DOHH2 (cell line): ENCODE measurements around the gene NR1I3.
A peak's percentile ranks its signal among the peaks of the same experiment; 100 is the strongest.

ENCODE experiments used
- H3F3A ChIP-seq: fragments of 200-600 bp; sonication (generic), shearing (Covaris generic); 2 replicates; pipeline ENCODE4 v1.6.0; 2016; ENCODE audit warnings: antibody characterized with exemption, mild to moderate bottlenecking; ENCODE audit not compliant: control insufficient read depth, insufficient read depth
- H3K27ac ChIP-seq: fragments of 200-600 bp; sonication (generic); 2 replicates; pipeline ENCODE4 v1.5.1; 2014; ENCODE audit warnings: low read depth, mild to moderate bottlenecking, low read length, moderate library complexity
- H3K27me3 ChIP-seq: fragments of 200-600 bp; sonication (generic); 2 replicates; pipeline ENCODE4 v1.6.1; 2014; ENCODE audit warnings: mild to moderate bottlenecking, low read length, mixed read lengths; ENCODE audit not compliant: control insufficient read depth
- H3K36me3 ChIP-seq: fragments of 200-600 bp; sonication (generic); 2 replicates; pipeline ENCODE4 v1.6.1; 2014; ENCODE audit warnings: mild to moderate bottlenecking, low read length, moderate library complexity, mixed read lengths; ENCODE audit not compliant: control insufficient read depth
- H3K4me1 ChIP-seq: fragments of 200-600 bp; sonication (generic); 2 replicates; pipeline ENCODE4 v1.6.1; 2014; ENCODE audit warnings: mild to moderate bottlenecking, low read length, mixed read lengths; ENCODE audit not compliant: control insufficient read depth
- H3K4me2 ChIP-seq: fragments of 200-600 bp; sonication (generic); 2 replicates; pipeline ENCODE4 v1.6.0; 2014; ENCODE audit warnings: mild to moderate bottlenecking, low read length, moderate library complexity
- H3K4me3 ChIP-seq: fragments of 200-600 bp; sonication (generic); 2 replicates; pipeline ENCODE4 v1.5.1; 2014; ENCODE audit warnings: mild to moderate bottlenecking, low read length, mixed read lengths
- H3K79me2 ChIP-seq: fragments of 200-600 bp; sonication (generic); 2 replicates; pipeline ENCODE4 v1.6.1; 2014; ENCODE audit warnings: mild to moderate bottlenecking, low read length, mixed read lengths; ENCODE audit not compliant: control insufficient read depth
- H3K9me2 ChIP-seq: fragments of 200-600 bp; sonication (generic); replicated peaks from 2 replicates; pipeline ENCODE4 v1.6.1; 2014; ENCODE audit warnings: mild to moderate bottlenecking, low read length, mixed read lengths; ENCODE audit not compliant: control insufficient read depth
- H3K9me3 ChIP-seq: fragments of 200-600 bp; sonication (generic); 2 replicates; pipeline ENCODE4 v1.6.1; 2014; ENCODE audit warnings: antibody characterized with exemption, low read length, mixed read lengths; ENCODE audit not compliant: control insufficient read depth, insufficient read depth
- H4K20me1 ChIP-seq: fragments of 200-600 bp; sonication (generic); 2 replicates; pipeline ENCODE4 v1.6.0; 2014; ENCODE audit warnings: low read depth, mild to moderate bottlenecking, antibody characterized with exemption, low read length, moderate library complexity; ENCODE audit not compliant: control insufficient read depth, insufficient read depth
- CTCF ChIP-seq: fragments of 200-600 bp; sonication (generic); IDR thresholded peaks from one replicate; pipeline ENCODE4 v1.5.1; 2014; ENCODE audit warnings: antibody characterized with exemption, mild to moderate bottlenecking, low read depth, low read length; ENCODE audit not compliant: poor library complexity, severe bottlenecking
- EZH2phosphoT487 ChIP-seq: fragments of 200-600 bp; sonication (generic); IDR thresholded peaks from 2 replicates; pipeline ENCODE4 v1.6.1; 2017; ENCODE audit warnings: borderline replicate concordance, mild to moderate bottlenecking, antibody characterized with exemption, low read length, moderate library complexity, mixed read lengths

The NR1I3 gene

GRCh38 chr1:161261261-161262235 is 23.5 kb upstream of the NR1I3 start:
- no peaks in the 10 kb centered on the region for H3K79me2 ChIP-seq
- H3K27me3 ChIP-seq, result peaks cover 39% of the 10 kb centered on the region
- no peak overlapping the region for H3K27ac ChIP-seq
- H4K20me1 ChIP-seq, result no peaks in the 10 kb centered on the region
- no peaks in the 10 kb centered on the region for H3F3A ChIP-seq
- TF ChIP-seq CTCF, result no peak
- TF ChIP-seq EZH2phosphoT487, result no peak
- H3K4me1 ChIP-seq, result peaks cover 42% of the 10 kb centered on the region
- no peaks in the 10 kb centered on the region for H3K9me2 ChIP-seq
- H3K4me3 ChIP-seq, result peak overlapping the region; percentile 68
- no peaks in the 10 kb centered on the region for H3K36me3 ChIP-seq
- peaks cover 13% of the 10 kb centered on the region for H3K9me3 ChIP-seq
- peak overlapping the region; percentile 96 for H3K4me2 ChIP-seq

GRCh38 chr1:161260376-161261260 is 22.6 kb upstream of the NR1I3 start:
- no peak for TF ChIP-seq EZH2phosphoT487
- TF ChIP-seq CTCF, result no peak
- Histone ChIP-seq H3K4me1 (peaks cover 42% of the 10 kb centered on the region), H3K27ac (no peak overlapping the region), H3K79me2 (no peaks in the 10 kb centered on the region), H3K9me2 (no peaks in the 10 kb centered on the region), H3K36me3 (no peaks in the 10 kb centered on the region), H4K20me1 (no peaks in the 10 kb centered on the region), H3K27me3 (peaks cover 39% of the 10 kb centered on the region), H3K4me2 (peak overlapping the region; percentile 96), H3F3A (no peaks in the 10 kb centered on the region), H3K4me3 (peak overlapping the region; percentile 68), H3K9me3 (peaks cover 13% of the 10 kb centered on the region)

- Histone ChIP-seq H3K27ac (no peak overlapping the region), H4K20me1 (no peaks in the 10 kb centered on the region), H3K4me3 (no peak overlapping the region), H3K36me3 (no peaks in the 10 kb centered on the region), H3K9me2 (no peaks in the 10 kb centered on the region), H3K4me1 (peaks cover 42% of the 10 kb centered on the region), H3K9me3 (peaks cover 13% of the 10 kb centered on the region), H3F3A (no peaks in the 10 kb centered on the region), H3K79me2 (no peaks in the 10 kb centered on the region), H3K4me2 (0 out of 2 replicates have a peak overlapping the region, but pooled peaks have one; percentile 96), H3K27me3 (peaks cover 39% of the 10 kb centered on the region)
- TF ChIP-seq EZH2phosphoT487, result no peak
- no peak for TF ChIP-seq CTCF
Measured at GRCh38 chr1:161259765-161260164, 21.8 kb upstream of the NR1I3 start.
